HepG2 (cell line): ENCODE measurements around the gene CAPN9. TPM values are rescaled to one million over a fixed set of nuclear protein-coding genes. Genes with fewer than 3 reads are reported as not detected.

ENCODE experiments used
- HHEX ChIP-seq: IDR thresholded peaks from 2 replicates; pipeline ENCODE4 v1.6.1; 2016; ENCODE audit warnings: control low read depth
- HOXA5 ChIP-seq: sonication (generic); formaldehyde crosslinking; IDR thresholded peaks from 2 replicates; pipeline ENCODE4 v1.4.0; 2020; ENCODE audit warnings: missing genetic modification reagents
- JUND ChIP-seq: sonication (generic); formaldehyde crosslinking; IDR thresholded peaks from 2 replicates; pipeline ENCODE4 v1.8.0; 2022; ENCODE audit warnings: mild to moderate bottlenecking, missing genetic modification reagents
- KMT2B ChIP-seq: IDR thresholded peaks from 2 replicates; pipeline ENCODE4 v1.6.1; 2016; ENCODE audit warnings: missing genetic modification reagents, missing compliant biosample characterization
- LBX2 ChIP-seq: sonication (generic); formaldehyde crosslinking; IDR thresholded peaks from 2 replicates; pipeline ENCODE4 v1.5.0; 2020; ENCODE audit warnings: missing genetic modification reagents, mild to moderate bottlenecking, borderline replicate concordance
- MED13 ChIP-seq: sonication (generic); formaldehyde crosslinking; IDR thresholded peaks from 2 replicates; pipeline ENCODE4 v1.5.0; 2020; ENCODE audit warnings: missing genetic modification reagents
- MXD4 ChIP-seq: IDR thresholded peaks from 2 replicates; pipeline ENCODE4 v1.6.1; 2016; ENCODE audit warnings: mild to moderate bottlenecking, missing biosample characterization, missing genetic modification reagents
- PAWR ChIP-seq: sonication (generic); formaldehyde crosslinking; IDR thresholded peaks from 2 replicates; pipeline ENCODE4 v1.4.0; 2020; ENCODE audit warnings: missing genetic modification reagents, mild to moderate bottlenecking, borderline replicate concordance
- TBL1XR1 ChIP-seq: fragments of 150-350 bp; IDR thresholded peaks from 2 replicates; pipeline ENCODE4 v1.6.1; 2014; ENCODE audit warnings: borderline replicate concordance, low read length; ENCODE audit not compliant: partially characterized antibody
- ZBTB34 ChIP-seq: sonication (generic); formaldehyde crosslinking; IDR thresholded peaks from 2 replicates; pipeline ENCODE4 v1.8.0; 2022; ENCODE audit warnings: mild to moderate bottlenecking, missing genetic modification reagents
- ZNF20 ChIP-seq: sonication (generic); formaldehyde crosslinking; IDR thresholded peaks from 2 replicates; pipeline ENCODE4 v1.4.0; 2020; ENCODE audit warnings: mild to moderate bottlenecking, moderate library complexity, missing genetic modification reagents
- ZNF337 ChIP-seq: sonication (generic); formaldehyde crosslinking; IDR thresholded peaks from 2 replicates; pipeline ENCODE4 v1.5.1; 2020; ENCODE audit warnings: missing genetic modification reagents, low read depth, mild to moderate bottlenecking, borderline replicate concordance
- ZNF33A ChIP-seq: sonication (generic); formaldehyde crosslinking; IDR thresholded peaks from 2 replicates; pipeline ENCODE4 v1.5.1; 2020; ENCODE audit warnings: missing genetic modification reagents, mild to moderate bottlenecking, moderate library complexity, borderline replicate concordance
- ZNF629 ChIP-seq: sonication (generic); formaldehyde crosslinking; conservative IDR thresholded peaks from 2 replicates; pipeline ENCODE4 v1.5.0; 2020; ENCODE audit warnings: missing genetic modification reagents
- ZZZ3 ChIP-seq: sonication (generic); formaldehyde crosslinking; IDR thresholded peaks from 2 replicates; pipeline ENCODE4 v1.4.0; 2020; ENCODE audit warnings: missing genetic modification reagents, mild to moderate bottlenecking, borderline replicate concordance
- polyA plus RNA-seq, 8 experiments: library from polyadenylated mRNA; depleted of rRNA in 3 of 8; stranded (reverse) in 7 of 8; unstranded in 1 of 8; fragments of >200 nt; fragmentation: Illumina TruSeq in 4 of 8; extraction: Trizol in 4 of 8; gene quantifications; 2 replicates each; pipeline versions ENCODE4 v1.2.1 to v1.2.3, GENCODE V29; 2011 to 2016; ENCODE audit warnings: low read depth in 4 of 8, missing spikeins in 1 of 8, mixed read lengths in 1 of 8; ENCODE audit not compliant: insufficient read depth in 1 of 8
- total RNA-seq, 5 experiments: library from RNA; depleted of rRNA; stranded (reverse); fragments of >200 nt; fragmentation: Illumina TruSeq; extraction: Trizol; gene quantifications; 2 replicates each; pipeline ENCODE4 v1.2.3, GENCODE V29; 2016; ENCODE audit warnings: low read depth in 1 of 5
- TF ChIP-seq, protein P1 (sequence below): sonication (generic); formaldehyde crosslinking; IDR thresholded peaks from 2 replicates; pipeline ENCODE4 v1.4.0; 2020; ENCODE audit warnings: missing genetic modification reagents
- TF ChIP-seq, protein P2 (sequence below): sonication (generic); formaldehyde crosslinking; IDR thresholded peaks from 2 replicates; pipeline ENCODE4 v1.4.0; 2020; ENCODE audit warnings: mild to moderate bottlenecking, missing genetic modification reagents

The CAPN9 gene
- total and polyA plus RNA-seq, 2 of the 13 experiments (the other 11 are each of a cell fraction or from before 2014, with no cell fraction given) = 0.04 to 0.31 TPM

- peak; percentile 89 for TF ChIP-seq ZBTB34 (CRISPR knock-in tag)
- TF ChIP-seq TBL1XR1 = peak; percentile 64
- no peak for TF ChIP-seq HHEX (CRISPR knock-in tag)
- peak; percentile 31; the same call in 1 of the 2 replicates for TF ChIP-seq KMT2B (CRISPR knock-in tag)
- peak; percentile 55; the same call in 1 of the 2 replicates for TF ChIP-seq ZNF33A (CRISPR knock-in tag)
- TF ChIP-seq LBX2 = no peak
- TF ChIP-seq ZZZ3 (CRISPR knock-in tag) = peak; percentile 96; the same call in 1 of the 2 replicates
- peak; percentile 38 for TF ChIP-seq ZNF629 (CRISPR knock-in tag)
- TF ChIP-seq JUND (CRISPR knock-in tag) = peak; percentile 85; the same call in 1 of the 2 replicates
- TF ChIP-seq, protein P1, sequence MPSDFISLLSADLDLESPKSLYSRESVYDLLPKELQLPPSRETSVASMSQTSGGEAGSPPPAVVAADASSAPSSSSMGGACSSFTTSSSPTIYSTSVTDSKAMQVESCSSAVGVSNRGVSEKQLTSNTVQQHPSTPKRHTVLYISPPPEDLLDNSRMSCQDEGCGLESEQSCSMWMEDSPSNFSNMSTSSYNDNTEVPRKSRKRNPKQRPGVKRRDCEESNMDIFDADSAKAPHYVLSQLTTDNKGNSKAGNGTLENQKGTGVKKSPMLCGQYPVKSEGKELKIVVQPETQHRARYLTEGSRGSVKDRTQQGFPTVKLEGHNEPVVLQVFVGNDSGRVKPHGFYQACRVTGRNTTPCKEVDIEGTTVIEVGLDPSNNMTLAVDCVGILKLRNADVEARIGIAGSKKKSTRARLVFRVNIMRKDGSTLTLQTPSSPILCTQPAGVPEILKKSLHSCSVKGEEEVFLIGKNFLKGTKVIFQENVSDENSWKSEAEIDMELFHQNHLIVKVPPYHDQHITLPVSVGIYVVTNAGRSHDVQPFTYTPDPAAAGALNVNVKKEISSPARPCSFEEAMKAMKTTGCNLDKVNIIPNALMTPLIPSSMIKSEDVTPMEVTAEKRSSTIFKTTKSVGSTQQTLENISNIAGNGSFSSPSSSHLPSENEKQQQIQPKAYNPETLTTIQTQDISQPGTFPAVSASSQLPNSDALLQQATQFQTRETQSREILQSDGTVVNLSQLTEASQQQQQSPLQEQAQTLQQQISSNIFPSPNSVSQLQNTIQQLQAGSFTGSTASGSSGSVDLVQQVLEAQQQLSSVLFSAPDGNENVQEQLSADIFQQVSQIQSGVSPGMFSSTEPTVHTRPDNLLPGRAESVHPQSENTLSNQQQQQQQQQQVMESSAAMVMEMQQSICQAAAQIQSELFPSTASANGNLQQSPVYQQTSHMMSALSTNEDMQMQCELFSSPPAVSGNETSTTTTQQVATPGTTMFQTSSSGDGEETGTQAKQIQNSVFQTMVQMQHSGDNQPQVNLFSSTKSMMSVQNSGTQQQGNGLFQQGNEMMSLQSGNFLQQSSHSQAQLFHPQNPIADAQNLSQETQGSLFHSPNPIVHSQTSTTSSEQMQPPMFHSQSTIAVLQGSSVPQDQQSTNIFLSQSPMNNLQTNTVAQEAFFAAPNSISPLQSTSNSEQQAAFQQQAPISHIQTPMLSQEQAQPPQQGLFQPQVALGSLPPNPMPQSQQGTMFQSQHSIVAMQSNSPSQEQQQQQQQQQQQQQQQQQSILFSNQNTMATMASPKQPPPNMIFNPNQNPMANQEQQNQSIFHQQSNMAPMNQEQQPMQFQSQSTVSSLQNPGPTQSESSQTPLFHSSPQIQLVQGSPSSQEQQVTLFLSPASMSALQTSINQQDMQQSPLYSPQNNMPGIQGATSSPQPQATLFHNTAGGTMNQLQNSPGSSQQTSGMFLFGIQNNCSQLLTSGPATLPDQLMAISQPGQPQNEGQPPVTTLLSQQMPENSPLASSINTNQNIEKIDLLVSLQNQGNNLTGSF = no peak
- TF ChIP-seq PAWR (CRISPR knock-in tag) = no peak
- TF ChIP-seq ZNF20 (CRISPR knock-in tag) = no peak
- no peak; the same call in 1 of the 2 replicates for TF ChIP-seq HOXA5
- TF ChIP-seq ZNF337 (CRISPR knock-in tag) = 0 out of 2 replicates have a peak, but pooled peaks have one; percentile 77
- peak; percentile 84 for TF ChIP-seq MED13 (CRISPR knock-in tag)
- TF ChIP-seq, protein P2, sequence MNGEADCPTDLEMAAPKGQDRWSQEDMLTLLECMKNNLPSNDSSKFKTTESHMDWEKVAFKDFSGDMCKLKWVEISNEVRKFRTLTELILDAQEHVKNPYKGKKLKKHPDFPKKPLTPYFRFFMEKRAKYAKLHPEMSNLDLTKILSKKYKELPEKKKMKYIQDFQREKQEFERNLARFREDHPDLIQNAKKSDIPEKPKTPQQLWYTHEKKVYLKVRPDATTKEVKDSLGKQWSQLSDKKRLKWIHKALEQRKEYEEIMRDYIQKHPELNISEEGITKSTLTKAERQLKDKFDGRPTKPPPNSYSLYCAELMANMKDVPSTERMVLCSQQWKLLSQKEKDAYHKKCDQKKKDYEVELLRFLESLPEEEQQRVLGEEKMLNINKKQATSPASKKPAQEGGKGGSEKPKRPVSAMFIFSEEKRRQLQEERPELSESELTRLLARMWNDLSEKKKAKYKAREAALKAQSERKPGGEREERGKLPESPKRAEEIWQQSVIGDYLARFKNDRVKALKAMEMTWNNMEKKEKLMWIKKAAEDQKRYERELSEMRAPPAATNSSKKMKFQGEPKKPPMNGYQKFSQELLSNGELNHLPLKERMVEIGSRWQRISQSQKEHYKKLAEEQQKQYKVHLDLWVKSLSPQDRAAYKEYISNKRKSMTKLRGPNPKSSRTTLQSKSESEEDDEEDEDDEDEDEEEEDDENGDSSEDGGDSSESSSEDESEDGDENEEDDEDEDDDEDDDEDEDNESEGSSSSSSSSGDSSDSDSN (CRISPR knock-in tag) = peak; percentile 69
- TF ChIP-seq MXD4 (CRISPR knock-in tag) = peak; percentile 98
Measured at GRCh38 chr1:230708631-230709580, 38.3 kb upstream of the CAPN9 start (continued).
